Measurements from ENCODE around the gene DENND4A.

DNA sequence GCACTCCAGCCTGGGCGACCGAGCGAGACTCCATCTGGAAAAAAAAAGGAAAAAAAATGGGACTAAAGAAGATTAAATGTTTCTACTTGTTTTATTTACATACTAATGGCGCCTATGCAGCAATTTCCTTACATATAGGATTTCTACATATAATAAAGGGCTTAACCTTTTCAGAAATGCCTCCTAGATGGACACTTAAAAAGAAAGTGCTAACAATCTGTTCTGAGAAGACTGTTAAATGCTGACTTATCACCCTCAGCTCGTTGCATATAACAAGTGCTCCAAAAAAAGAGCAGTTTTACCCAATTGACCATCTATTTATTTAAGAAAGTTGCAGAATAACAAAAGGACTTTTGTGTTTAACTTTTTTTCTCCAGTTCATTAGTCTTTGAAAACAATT lies 32.7 kb downstream of the DENND4A start:
- TF ChIP-seq L3MBTL2 (conservative IDR thresholded peaks at IDR 0.05) (no peak), FOXM1 (IDR thresholded peaks at IDR 0.05; ENCODE audit: borderline replicate concordance) (no peak)
